CD4-positive, CD25-positive, alpha-beta regulatory T cell (primary cell): ENCODE results near the gene SPNS1. TPM values are rescaled to one million over a fixed set of nuclear protein-coding genes. Genes with fewer than 3 reads are reported as not detected.
A peak's percentile ranks its signal among the peaks of the same experiment; 100 is the strongest.

Experiments
- ATAC-seq, 2 donors: fragments of 150-1000 bp; cut with Tn5 transposase; one replicate each; pipeline ENCODE4 v1.10.0; 2021; ENCODE audit warnings: low read depth in 2 of 2, moderate number of reproducible peaks in 2 of 2, moderate library complexity in 1 of 2
- DNase-seq, 3 donors: peaks; one replicate each; pipeline versions ENCODE4 v3.0.0 to v3.0.0-alpha.2; 2012 to 2022; ENCODE audit warnings: mixed read lengths in 1 of 3
- H3K27ac ChIP-seq: one replicate; pipeline ENCODE4 v1.7.0; 2013; ENCODE audit warnings: mild to moderate bottlenecking, low read length; ENCODE audit not compliant: insufficient read depth, poor library complexity, severe bottlenecking
- H3K27me3 ChIP-seq: one replicate; pipeline ENCODE4 v1.7.0; 2013; ENCODE audit warnings: low read length; ENCODE audit not compliant: control insufficient read depth, insufficient read depth
- H3K36me3 ChIP-seq: one replicate; pipeline ENCODE4 v1.7.0; 2013; ENCODE audit warnings: mild to moderate bottlenecking, low read length, moderate library complexity; ENCODE audit not compliant: control insufficient read depth, insufficient read depth
- H3K4me1 ChIP-seq: 2 replicates; pipeline ENCODE4 v1.7.0; 2013; ENCODE audit warnings: mild to moderate bottlenecking, low read length; ENCODE audit not compliant: insufficient read depth, control insufficient read depth, poor library complexity, severe bottlenecking
- H3K4me3 ChIP-seq: one replicate; pipeline ENCODE4 v1.7.0; 2013; ENCODE audit warnings: low read depth, mild to moderate bottlenecking, low read length, moderate library complexity
- H3K9me3 ChIP-seq, 2 experiments: 1 replicate in 1 of 2; 2 replicates in 1 of 2; pipeline ENCODE4 v1.7.0; 2013; ENCODE audit warnings: low read length in 2 of 2, mild to moderate bottlenecking in 1 of 2, moderate library complexity in 1 of 2; ENCODE audit not compliant: control insufficient read depth in 2 of 2
- H3K27ac Mint-ChIP-seq, 3 donors: one replicate each; pipeline ENCODE4 v1.8.0; 2020 to 2022; ENCODE audit warnings: mild to moderate bottlenecking in 3 of 3, mixed read lengths in 3 of 3, moderate library complexity in 2 of 3
- H3K27me3 Mint-ChIP-seq: one replicate; pipeline ENCODE4 v1.8.0; 2022; ENCODE audit warnings: mild to moderate bottlenecking, mixed read lengths
- H3K36me3 Mint-ChIP-seq: one replicate; pipeline ENCODE4 v1.8.0; 2020; ENCODE audit warnings: mixed read lengths
- H3K4me1 Mint-ChIP-seq, 4 donors: one replicate each; pipeline ENCODE4 v1.8.0; 2020 to 2022; ENCODE audit warnings: mixed read lengths in 4 of 4, mild to moderate bottlenecking in 1 of 4
- H3K4me3 Mint-ChIP-seq, 4 donors: one replicate each; pipeline ENCODE4 v1.8.0; 2020 to 2022; ENCODE audit warnings: mild to moderate bottlenecking in 4 of 4, mixed read lengths in 4 of 4, moderate library complexity in 3 of 4
- H3K9me3 Mint-ChIP-seq, 7 donors: one replicate each; pipeline ENCODE4 v1.8.0; 2020 to 2022; ENCODE audit warnings: mixed read lengths in 7 of 7, mild to moderate bottlenecking in 3 of 7, moderate library complexity in 2 of 7
- polyA plus RNA-seq, 4 donors: library from polyadenylated mRNA; unstranded; fragments of 300-500 nt; fragmentation: Illumina TruSeq; gene quantifications; one replicate each; pipeline ENCODE4 v1.2.3, GENCODE V29; 2021
- total RNA-seq: library from RNA; stranded (reverse); gene quantifications from one replicate; pipeline ENCODE4 v1.2.3, GENCODE V29; 2022

SPNS1 gene
- total and polyA plus RNA-seq, 5 donors from 2014 or later = 22.3 to 32.9 (median 24.5) TPM

DNA sequence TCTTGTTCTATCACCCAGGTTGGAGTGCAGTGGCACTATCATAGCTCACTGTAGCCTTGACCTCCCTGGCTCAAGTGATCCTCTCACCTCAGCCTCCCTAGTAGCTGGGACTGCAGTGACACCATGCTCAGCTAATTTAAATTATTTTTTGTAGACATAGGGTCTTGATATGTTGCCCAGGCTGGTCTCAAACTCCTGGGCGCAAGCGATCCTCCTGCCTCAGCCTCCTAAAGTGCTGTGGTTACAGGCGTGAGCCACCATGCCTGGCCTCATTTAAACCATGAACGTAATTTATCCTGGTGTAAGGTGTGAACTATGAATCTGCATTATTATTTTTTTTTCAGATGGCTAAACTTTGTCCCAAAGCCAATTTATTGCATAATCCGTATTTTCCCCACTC lies 47.6 kb downstream of the SPNS1 start:
- Mint-ChIP-seq H3K27me3 (no peaks in the 10 kb centered on the region), H3K36me3 (no peaks in the 10 kb centered on the region)
- no peak for ATAC-seq

DNA sequence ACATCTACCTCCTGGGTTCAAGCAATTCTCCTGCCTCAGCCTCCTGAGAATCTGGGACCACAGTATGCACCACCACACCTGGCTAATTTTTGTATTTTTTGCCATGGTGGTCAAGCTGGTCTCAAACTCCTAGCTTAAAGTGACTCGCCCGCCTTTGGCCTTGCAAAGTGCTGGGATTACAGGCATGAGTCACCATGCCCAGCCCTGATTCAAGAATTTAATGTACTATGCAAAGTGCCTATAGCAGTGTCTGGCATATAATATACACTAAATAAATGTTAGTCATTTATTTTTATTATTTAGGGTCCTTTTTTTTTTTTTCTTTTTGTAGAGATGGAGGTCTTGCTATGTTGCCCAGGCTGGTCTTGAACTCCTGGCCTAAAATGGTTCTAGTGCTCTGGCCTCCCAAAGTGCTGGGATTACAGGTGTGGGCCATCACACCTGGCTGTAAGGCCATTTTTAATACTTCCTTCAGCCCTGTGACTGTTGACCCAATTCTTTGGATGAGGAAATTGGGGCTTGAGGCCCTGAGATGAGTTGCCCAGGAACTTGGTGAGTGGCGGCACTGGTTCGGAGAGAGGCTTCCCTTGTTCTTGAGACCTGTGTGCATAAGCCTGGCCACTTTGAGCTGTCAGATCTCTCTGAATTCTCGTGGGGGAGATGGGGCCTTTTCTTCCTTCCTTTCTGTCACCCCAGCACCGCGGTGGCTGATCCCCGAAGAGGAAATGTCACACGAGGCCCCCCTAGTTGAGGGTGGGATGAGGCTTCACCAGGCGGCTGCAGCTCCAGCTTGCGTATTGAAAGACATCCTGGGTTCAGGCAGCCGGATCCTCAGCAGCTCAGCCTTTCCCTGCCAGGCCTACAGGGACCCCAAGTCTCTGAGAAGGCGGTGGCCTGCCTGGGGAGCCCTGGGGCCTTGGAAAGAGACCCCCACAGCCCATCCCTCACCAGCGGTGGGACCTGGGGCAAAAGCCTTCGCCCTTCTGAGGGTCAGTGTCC lies 49.0 kb downstream of the SPNS1 start:
- Histone ChIP-seq H3K36me3 (no peaks in the 10 kb centered on the region), H3K4me1 (peaks cover 25% of the 10 kb centered on the region), H3K27me3 (no peaks in the 10 kb centered on the region), H3K27ac (no peak overlapping the region), H3K4me3 (no peak overlapping the region), H3K9me3 (no peaks in the 10 kb centered on the region)
- Mint-ChIP-seq H3K27ac (peak overlapping the region; percentile 26 to 85 (median 29)), H3K4me1 (peaks cover 5 to 52% (median 22%) of the 10 kb centered on the region in 4 donors), H3K27me3 (no peaks in the 10 kb centered on the region), H3K36me3 (no peaks in the 10 kb centered on the region), H3K9me3 (peaks cover 0 to 1% (median 0%) of the 10 kb centered on the region in 7 donors), H3K4me3 (no peak overlapping the region)
- ATAC-seq (no peak), DNase-seq (no peak)

More for the DNA sequence above, 47.6 kb downstream of the SPNS1 start:
- Histone ChIP-seq H3K4me3 (no peak overlapping the region), H3K4me1 (peaks cover 24% of the 10 kb centered on the region), H3K36me3 (no peaks in the 10 kb centered on the region), H3K9me3 (no peaks in the 10 kb centered on the region), H3K27me3 (no peaks in the 10 kb centered on the region), H3K27ac (no peak overlapping the region)
- no peak for DNase-seq
- H3K4me3 Mint-ChIP-seq = peak overlapping the region in 1 of 4 donors; percentile 65
- peaks cover 5 to 45% (median 21%) of the 10 kb centered on the region in 4 donors for H3K4me1 Mint-ChIP-seq
- H3K9me3 Mint-ChIP-seq = peaks cover 0 to 1% (median 0%) of the 10 kb centered on the region in 7 donors
- peak overlapping the region in 1 of 3 donors; percentile 62 for H3K27ac Mint-ChIP-seq

DNA sequence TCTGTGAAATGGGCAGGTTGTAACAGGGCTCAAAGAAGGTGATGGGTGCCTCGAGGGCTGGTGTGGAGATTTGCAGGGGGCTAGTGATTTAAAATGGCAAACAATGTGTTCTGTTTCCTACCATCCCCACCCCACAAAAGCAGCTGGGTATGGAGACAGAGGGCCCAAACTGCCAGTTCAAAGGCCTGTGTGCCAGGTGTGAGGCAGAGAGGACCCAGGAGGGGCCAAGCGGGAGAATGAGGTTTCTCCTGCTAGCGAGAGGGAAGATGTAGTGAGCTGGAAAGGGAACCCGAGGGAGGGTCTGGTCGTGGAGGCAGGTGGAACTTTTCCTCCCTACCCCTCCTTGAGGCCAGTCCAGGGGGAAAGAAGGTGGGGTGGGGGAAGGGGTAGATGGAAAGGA lies 49.7 kb downstream of the SPNS1 start:
- no peak for ATAC-seq
- no peak overlapping the region for H3K4me3 ChIP-seq
- Mint-ChIP-seq H3K4me1 (peaks cover 5 to 59% (median 26%) of the 10 kb centered on the region in 4 donors), H3K27ac (peak overlapping the region in 2 of 3 donors; percentile 29 to 85), H3K9me3 (peaks cover 0 to 1% (median 0%) of the 10 kb centered on the region in 7 donors), H3K27me3 (no peaks in the 10 kb centered on the region), H3K36me3 (no peaks in the 10 kb centered on the region), H3K4me3 (no peak overlapping the region)
- H3K27me3 ChIP-seq = no peaks in the 10 kb centered on the region
- H3K9me3 ChIP-seq = no peaks in the 10 kb centered on the region
- DNase-seq = no peak
- H3K4me1 ChIP-seq = peaks cover 32% of the 10 kb centered on the region
- H3K27ac ChIP-seq = no peak overlapping the region
- H3K36me3 ChIP-seq = no peaks in the 10 kb centered on the region

DNA sequence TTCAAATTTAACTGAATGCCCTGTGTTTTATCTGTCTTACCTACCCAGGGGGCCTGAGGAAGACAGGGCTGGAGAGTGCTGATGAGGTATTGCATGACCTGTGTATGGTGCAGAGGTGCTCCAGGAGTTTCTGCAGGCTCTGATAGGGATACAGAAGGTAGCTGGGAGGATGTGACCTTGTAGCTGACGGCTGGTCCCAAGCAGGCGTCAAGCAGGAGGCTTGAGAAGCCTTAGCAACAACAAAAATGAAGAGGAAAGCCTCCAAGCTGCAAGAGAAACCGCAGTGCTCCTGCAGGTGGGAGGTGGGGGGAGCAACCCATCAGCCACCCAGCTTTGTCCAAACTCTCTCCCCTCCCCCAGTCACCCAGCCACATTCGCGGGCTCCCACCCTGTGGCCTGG lies 50.6 kb downstream of the SPNS1 start:
- H3K4me1 Mint-ChIP-seq = peaks cover 5 to 63% (median 27%) of the 10 kb centered on the region in 4 donors
- H3K4me3 ChIP-seq = no peak overlapping the region
- no peak for ATAC-seq
- H3K4me3 Mint-ChIP-seq = peak overlapping the region in 2 of 4 donors; percentile 39 to 50
- H3K27me3 Mint-ChIP-seq = no peaks in the 10 kb centered on the region
- H3K27ac Mint-ChIP-seq = peak overlapping the region in 2 of 3 donors; percentile 31 to 85
- H3K4me1 ChIP-seq = peaks cover 36% of the 10 kb centered on the region
- H3K27me3 ChIP-seq = no peaks in the 10 kb centered on the region
- H3K9me3 ChIP-seq = no peaks in the 10 kb centered on the region
- H3K36me3 Mint-ChIP-seq = no peaks in the 10 kb centered on the region
- no peaks in the 10 kb centered on the region for H3K36me3 ChIP-seq
- H3K9me3 Mint-ChIP-seq = peaks cover 0 to 1% (median 0%) of the 10 kb centered on the region in 7 donors
- DNase-seq = no peak
- no peak overlapping the region for H3K27ac ChIP-seq

DNA sequence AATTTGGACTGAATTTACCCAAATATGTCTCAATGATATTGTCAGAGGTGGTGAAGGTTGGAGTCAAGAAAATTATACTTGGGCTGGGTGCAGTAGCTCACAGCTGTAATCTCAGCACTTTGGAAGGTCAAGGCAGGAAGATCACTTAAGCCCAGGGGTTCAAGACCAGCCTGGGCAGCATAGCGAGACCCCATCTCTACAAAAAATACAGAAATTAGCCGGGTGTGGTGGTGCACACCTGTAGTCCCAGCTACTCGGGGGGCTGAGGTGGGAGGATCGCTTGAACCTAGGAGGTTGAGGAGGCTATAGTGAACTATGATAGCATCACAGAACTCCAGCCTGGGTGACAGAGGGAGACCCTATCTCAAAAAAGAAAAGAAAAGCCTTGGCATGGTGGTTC lies 51.2 kb downstream of the SPNS1 start:
- Mint-ChIP-seq H3K36me3 (no peaks in the 10 kb centered on the region), H3K27ac (peak overlapping the region in 1 of 3 donors; percentile 85), H3K27me3 (no peaks in the 10 kb centered on the region), H3K9me3 (peaks cover 0 to 1% (median 0%) of the 10 kb centered on the region in 7 donors), H3K4me3 (peak overlapping the region in 1 of 4 donors; percentile 50), H3K4me1 (peaks cover 5 to 63% (median 24%) of the 10 kb centered on the region in 4 donors)
- Histone ChIP-seq H3K4me3 (no peak overlapping the region), H3K9me3 (no peaks in the 10 kb centered on the region), H3K27me3 (no peaks in the 10 kb centered on the region), H3K27ac (no peak overlapping the region), H3K4me1 (peaks cover 36% of the 10 kb centered on the region), H3K36me3 (no peaks in the 10 kb centered on the region)
- ATAC-seq (no peak), DNase-seq (no peak)

DNA sequence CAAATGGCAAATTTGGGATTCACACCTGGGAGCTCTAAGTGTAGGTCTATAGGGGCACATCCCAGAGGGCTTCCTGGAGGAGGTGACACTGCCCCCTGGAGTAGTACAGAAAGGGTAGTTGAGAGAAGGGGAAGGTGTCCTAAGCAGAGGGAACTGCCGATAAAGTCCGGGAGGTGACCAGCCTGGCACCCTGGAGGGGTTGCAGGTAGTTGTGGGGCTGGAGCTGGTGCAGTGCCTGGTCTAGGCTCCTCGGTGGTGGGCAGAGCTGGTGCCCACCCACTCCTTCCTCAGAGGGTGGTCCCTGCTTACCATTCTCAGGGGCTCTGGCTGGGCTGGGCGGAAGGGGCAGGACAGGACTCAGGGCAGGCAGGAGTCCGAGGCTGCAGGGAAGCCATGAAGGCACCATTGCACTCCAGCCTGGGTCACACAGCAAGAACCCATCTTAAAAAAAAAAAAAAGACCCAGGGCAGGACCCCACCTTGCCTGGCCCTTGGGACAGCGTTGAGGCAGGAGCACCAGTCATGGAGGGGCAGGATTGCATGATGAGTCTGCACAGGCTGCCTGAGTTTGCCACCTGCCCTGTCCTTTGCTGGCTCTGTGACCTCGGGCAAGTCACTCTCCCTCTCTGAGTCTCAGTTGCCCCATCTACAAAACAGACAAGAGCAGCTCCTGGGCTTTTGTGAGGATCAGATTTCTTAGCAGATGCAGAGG lies 54.0 kb downstream of the SPNS1 start:
- DNase-seq = no peak
- Histone ChIP-seq H3K27ac (no peak overlapping the region), H3K9me3 (no peaks in the 10 kb centered on the region), H3K4me1 (peaks cover 31% of the 10 kb centered on the region), H3K36me3 (no peaks in the 10 kb centered on the region), H3K27me3 (no peaks in the 10 kb centered on the region), H3K4me3 (no peak overlapping the region)
- no peaks in the 10 kb centered on the region for H3K36me3 Mint-ChIP-seq
- H3K27me3 Mint-ChIP-seq = no peaks in the 10 kb centered on the region
- H3K4me3 Mint-ChIP-seq = peak overlapping the region in 1 of 4 donors; percentile 28
- no peak for ATAC-seq
- no peaks in the 10 kb centered on the region for H3K9me3 Mint-ChIP-seq
- H3K27ac Mint-ChIP-seq = peak overlapping the region; percentile 44 to 60 (median 59)
- H3K4me1 Mint-ChIP-seq = peaks cover 0 to 44% (median 16%) of the 10 kb centered on the region in 4 donors

DNA sequence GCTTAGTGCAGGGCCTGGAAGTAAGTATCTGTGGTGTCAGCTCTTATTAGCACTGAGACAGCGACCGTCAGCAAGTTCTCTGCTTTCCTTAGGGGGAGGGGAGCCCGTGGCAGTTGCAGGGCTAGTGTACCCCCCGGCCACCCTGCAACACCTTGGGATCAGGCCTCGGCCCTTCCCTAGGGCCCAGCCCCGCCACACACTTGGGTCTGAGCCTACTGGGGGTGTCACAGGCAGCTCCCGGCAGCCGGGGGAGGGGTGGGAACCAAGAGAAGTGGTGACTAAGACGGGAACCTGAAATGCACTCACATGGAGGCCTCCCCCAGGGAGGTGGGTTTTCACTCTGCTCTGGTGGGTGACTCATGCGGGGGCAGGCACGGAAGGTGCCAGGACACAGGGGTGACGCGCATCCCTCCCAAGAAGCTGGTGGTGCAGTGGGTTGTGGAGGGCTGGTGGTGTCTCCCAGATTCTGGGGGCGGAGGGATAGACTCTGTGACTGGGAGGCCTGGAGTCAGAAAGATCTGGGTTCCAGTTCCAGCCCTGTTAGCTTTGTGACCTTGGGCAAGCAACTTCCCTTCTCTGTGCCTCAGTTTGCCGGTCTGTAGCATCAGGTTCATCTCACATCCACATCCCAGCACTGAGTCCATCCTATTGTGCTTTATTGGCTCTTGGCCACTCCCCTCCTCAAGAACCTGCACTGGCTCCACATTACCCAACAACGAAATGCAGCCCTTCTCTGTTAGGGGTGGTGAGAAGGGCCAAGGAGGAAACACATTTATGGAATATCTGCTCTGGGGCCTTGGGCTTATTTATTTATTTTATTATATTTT lies 54.8 kb downstream of the SPNS1 start:
- peak overlapping the region in 1 of 4 donors; percentile 28 for H3K4me3 Mint-ChIP-seq
- no peaks in the 10 kb centered on the region for H3K27me3 Mint-ChIP-seq

More for the DNA sequence above, 54.8 kb downstream of the SPNS1 start:
- no peaks in the 10 kb centered on the region for H3K27me3 ChIP-seq
- DNase-seq (peak in 2 of 3 donors; percentile 21 to 66), ATAC-seq (peak; percentile 93 to 94)
- Mint-ChIP-seq H3K4me1 (peaks cover 0 to 36% (median 15%) of the 10 kb centered on the region in 4 donors), H3K9me3 (no peaks in the 10 kb centered on the region), H3K27ac (peak overlapping the region; percentile 44 to 76 (median 65)), H3K36me3 (no peaks in the 10 kb centered on the region)
- no peaks in the 10 kb centered on the region for H3K9me3 ChIP-seq
- no peaks in the 10 kb centered on the region for H3K36me3 ChIP-seq
- no peak overlapping the region for H3K27ac ChIP-seq
- H3K4me1 ChIP-seq = peaks cover 25% of the 10 kb centered on the region
- no peak overlapping the region for H3K4me3 ChIP-seq
